NCI-H526 (cell line): ENCODE data around the gene PDIA6.
"Not testable (repeated sequence)": the region's sequence is repeated elsewhere in the genome, so short reads cannot be mapped to it uniquely, and the experiment has no call there.

ENCODE experiments used
- DNase-seq, 2 experiments: peaks; one replicate each; lab custom pipeline; 2025; lab: John Stamatoyannopoulos, UW

Gene PDIA6

GRCh38 chr2:10780821-10781220 lies 31.8 kb downstream of the PDIA6 start:
- DNase-seq, result not testable (repeated sequence)

- DNase-seq, result no peak
Observed at GRCh38 chr2:10780491-10780820, 32.1 kb downstream of the PDIA6 start.

GRCh38 chr2:10779776-10780490 lies 32.7 kb downstream of the PDIA6 start:
- DNase-seq, result no peak

GRCh38 chr2:10778724-10779115 lies 33.9 kb downstream of the PDIA6 start:
- no peak for DNase-seq

- DNase-seq, result no peak
Observed at GRCh38 chr2:10777842-10778723, 34.5 kb downstream of the PDIA6 start.

DNA sequence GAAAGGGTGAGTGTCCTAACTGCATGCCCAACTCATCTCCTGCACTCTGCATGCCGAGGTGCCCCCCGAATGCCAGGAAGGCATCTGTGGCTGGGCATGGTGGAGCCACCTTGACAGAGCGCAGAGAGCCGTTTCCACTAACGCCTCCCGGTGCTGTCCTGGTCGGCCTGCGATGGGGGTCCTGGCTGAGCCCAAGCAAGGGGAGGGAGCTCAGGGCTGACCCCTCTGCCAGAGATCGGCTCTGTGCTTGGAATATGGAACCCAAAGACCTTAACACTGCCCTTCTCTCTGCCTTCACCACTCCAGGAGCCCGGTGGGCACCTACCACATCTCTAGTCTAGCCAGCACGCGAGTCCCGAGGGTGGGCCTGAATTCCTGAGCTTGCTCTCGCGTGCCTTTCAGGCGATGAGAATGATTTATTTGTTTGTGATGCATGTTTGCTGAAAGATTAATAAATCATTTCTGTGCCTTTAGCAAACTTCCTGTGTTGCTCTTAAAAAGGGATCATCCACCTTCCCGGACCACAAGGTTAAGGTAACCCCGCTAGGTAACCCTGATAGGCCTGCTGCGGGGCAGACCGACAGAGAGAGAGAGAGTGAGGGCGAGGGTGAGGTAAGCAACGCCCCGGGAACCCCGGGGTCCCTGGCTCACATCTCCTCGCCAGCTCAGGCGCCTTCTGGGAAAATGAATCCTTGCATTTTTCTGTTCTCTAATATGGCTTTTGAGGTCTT lies 35.3 kb downstream of the PDIA6 start:
- DNase-seq, result no peak

DNA sequence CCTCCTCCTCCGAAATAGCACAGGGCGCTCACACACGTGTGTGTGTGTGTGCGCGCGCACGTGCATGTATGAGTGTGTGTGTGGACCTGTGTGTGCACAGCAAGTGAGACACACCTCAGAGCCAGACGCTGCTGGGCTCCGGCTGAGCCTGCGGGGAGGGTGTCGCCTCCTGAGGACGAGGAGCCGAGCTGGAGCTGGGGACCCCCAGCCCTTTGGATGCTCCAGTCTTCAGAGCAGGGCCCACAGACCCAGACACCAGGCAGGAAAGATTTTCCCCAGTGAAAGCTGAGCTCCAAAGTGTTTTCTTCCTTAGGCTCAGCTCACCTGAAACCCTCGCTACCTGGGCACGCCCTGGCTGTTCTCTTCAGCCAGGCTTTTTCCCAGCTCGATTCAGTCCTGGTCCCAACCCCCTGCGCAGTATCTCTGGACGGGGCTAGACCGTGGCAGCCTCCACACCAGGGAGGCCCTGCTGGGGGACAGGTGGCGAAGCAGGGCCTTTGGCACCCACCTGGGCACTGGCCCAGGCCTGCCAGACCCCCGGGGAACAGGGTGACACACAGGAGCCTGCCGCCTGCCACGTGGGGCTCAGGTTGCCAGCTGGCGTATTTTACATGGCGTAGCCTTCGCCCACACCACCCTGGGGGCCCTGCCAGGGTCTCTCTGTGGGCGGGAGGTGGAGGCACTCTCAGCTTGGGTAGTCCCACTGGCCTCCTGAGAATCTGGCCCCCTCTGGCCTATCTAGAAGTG lies 36.2 kb downstream of the PDIA6 start:
- no peak for DNase-seq

GRCh38 chr2:10775831-10776230 lies 36.8 kb downstream of the PDIA6 start:
- DNase-seq, result no peak

DNA sequence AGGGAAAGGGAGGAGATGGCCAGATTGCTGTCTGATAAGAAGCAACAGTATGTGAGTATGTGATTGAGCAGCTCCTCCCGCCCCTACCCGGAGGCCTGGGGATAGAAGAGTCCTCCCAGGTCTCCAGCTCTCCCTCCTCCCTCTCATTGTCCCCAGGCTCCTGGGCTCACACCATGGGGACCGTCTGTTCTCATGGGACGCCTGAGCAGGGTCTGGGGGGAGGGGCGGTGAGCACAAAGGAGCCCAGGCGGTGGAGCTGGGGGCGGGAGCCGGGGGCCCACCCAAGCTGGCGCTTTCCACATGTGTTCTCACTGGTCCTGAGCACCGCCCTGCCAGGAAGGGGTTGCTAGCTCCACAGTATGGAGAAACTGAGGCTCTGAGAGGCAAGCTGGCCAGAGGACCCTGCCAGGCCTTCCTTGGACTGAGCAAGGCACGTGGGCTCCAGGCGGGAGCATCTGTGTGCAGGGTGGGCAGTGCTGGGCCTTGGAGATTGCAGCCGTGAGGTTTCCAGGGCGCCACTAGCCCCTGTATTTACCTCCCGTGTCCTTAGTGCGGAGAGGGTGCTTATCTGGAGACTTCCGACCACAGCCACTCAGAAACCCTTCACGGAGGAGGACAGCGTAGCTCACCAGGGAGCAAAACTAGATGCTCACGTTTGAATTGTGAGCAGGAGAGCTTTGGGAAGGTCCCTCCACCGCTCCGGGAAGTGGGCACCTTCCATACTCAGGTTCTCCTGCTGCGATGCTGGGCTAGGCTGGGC lies 37.4 kb downstream of the PDIA6 start:
- DNase-seq, result no peak

- no peak for DNase-seq
Observed at GRCh38 chr2:10774394-10774793, 38.2 kb downstream of the PDIA6 start.

- DNase-seq, result no peak
Observed at GRCh38 chr2:10773821-10774341, 38.7 kb downstream of the PDIA6 start.

GRCh38 chr2:10772868-10773215 lies 39.7 kb downstream of the PDIA6 start:
- DNase-seq, result no peak

- no peak for DNase-seq
Observed at GRCh38 chr2:10772201-10772867, 40.3 kb downstream of the PDIA6 start.

GRCh38 chr2:10771786-10772185 lies 40.8 kb downstream of the PDIA6 start:
- no peak for DNase-seq

- no peak for DNase-seq
Observed at GRCh38 chr2:10770956-10771750, 41.4 kb downstream of the PDIA6 start.

- no peak for DNase-seq
Observed at GRCh38 chr2:10768063-10768507, 44.5 kb downstream of the PDIA6 start.

DNA sequence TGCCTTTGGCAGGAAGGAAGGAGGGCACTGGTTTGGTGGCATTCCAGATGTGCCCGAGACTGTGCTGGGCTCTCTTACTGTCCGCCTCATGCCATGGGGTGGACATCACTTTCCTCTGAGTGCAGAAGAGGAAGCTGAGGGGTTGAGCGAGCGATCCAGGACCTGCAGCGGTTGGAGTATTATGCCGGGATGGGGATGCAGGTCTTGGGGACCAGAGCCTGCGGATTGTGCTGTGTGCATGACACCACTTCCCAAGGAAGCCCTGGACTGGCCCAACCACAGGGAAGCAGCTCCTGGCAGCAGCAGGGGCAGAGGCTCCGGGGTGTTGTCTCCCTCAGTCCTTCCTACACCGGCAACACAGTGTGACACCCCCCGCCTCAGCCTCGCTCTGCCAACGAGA lies 46.7 kb downstream of the PDIA6 start:
- DNase-seq, result no peak

- no peak for DNase-seq
Observed at GRCh38 chr2:10765461-10765860, 47.1 kb downstream of the PDIA6 start.

DNA sequence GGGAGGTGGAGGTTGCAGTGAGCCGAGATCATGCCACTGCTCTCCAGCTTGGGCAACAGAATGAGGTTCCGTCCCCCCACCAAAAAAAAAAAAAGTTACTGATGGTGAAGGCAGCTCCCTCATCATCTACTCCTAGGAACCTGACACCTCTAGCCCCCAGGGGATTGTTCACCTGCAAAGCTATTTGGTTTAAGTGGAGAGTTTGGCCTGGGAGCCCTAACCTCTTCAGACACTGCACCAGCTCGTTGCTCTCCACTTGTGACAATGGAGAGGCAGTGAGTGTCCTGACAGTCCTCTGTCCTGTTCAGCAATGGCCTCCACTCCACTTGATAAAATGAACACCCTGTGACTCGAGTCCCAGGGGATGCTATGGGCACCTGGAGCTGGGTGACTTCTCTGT lies 47.7 kb downstream of the PDIA6 start:
- DNase-seq, result no peak
